IPS-20b (cell line): Measurements from ENCODE around the gene UBE2G1.

ENCODE experiments used
- H3K27ac ChIP-seq: one replicate; pipeline ENCODE4 v1.5.1; 2013; ENCODE audit warnings: low read length
- H3K27me3 ChIP-seq: 2 replicates; pipeline ENCODE4 v1.6.1; 2013; ENCODE audit warnings: mild to moderate bottlenecking, low read length, inconsistent platforms; ENCODE audit not compliant: insufficient read depth
- H3K36me3 ChIP-seq: 2 replicates; pipeline ENCODE4 v1.6.1; 2013; ENCODE audit warnings: low read depth, mild to moderate bottlenecking, inconsistent platforms, low read length, moderate library complexity; ENCODE audit not compliant: insufficient read depth
- H3K4me1 ChIP-seq: 2 replicates; pipeline ENCODE4 v1.6.1; 2013; ENCODE audit warnings: mild to moderate bottlenecking, control low read depth, inconsistent platforms, low read length, moderate library complexity; ENCODE audit not compliant: insufficient read depth
- H3K4me3 ChIP-seq: 2 replicates; pipeline ENCODE4 v1.5.1; 2013; ENCODE audit warnings: mild to moderate bottlenecking, low read length, inconsistent platforms
- H3K9ac ChIP-seq: 2 replicates; pipeline ENCODE4 v1.6.1; 2013; ENCODE audit warnings: low read depth, mild to moderate bottlenecking, inconsistent platforms, low read length, moderate library complexity
- H3K9me3 ChIP-seq: 2 replicates; pipeline ENCODE4 v1.6.1; 2013; ENCODE audit warnings: mild to moderate bottlenecking, low read depth, low read length, inconsistent platforms; ENCODE audit not compliant: insufficient read depth

UBE2G1 gene

DNA sequence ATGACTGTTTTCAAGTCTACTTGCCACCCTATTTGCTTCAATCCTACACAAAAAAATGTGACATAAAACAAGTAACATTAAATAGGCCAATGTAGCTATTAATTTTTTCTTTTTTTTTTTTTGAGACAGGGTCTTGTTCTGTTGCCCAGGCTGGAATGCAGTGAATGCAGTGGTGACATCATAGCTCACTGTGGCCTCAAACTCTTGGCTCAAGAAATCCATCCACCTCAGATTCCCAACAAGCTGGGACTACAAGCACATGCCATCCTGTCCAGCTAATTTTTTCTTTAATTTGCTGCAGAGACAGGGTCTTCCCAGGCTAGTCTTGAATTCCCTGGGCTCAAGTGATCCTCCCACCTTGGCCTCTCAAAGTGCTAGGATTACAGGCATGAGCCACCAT is 132.1 kb downstream of the UBE2G1 start:
- no peaks in the 10 kb centered on the region for H3K27me3 ChIP-seq
- H3K4me1 ChIP-seq: peaks cover 4% of the 10 kb centered on the region; the same call in 1 of the 2 replicates
- H3K27ac ChIP-seq: no peak overlapping the region
- H3K9me3 ChIP-seq: no peaks in the 10 kb centered on the region
- no peak overlapping the region for H3K9ac ChIP-seq
- H3K4me3 ChIP-seq: no peak overlapping the region
- H3K36me3 ChIP-seq: peaks cover 79% of the 10 kb centered on the region

GRCh38 chr17:4233668-4234258 is 132.7 kb downstream of the UBE2G1 start:
- Histone ChIP-seq H3K27me3 (no peaks in the 10 kb centered on the region), H3K9ac (no peak overlapping the region), H3K36me3 (peaks cover 75% of the 10 kb centered on the region), H3K4me1 (peaks cover 4% of the 10 kb centered on the region; the same call in 1 of the 2 replicates), H3K27ac (no peak overlapping the region), H3K4me3 (no peak overlapping the region), H3K9me3 (no peaks in the 10 kb centered on the region)

GRCh38 chr17:4232168-4232813 is 134.2 kb downstream of the UBE2G1 start:
- Histone ChIP-seq H3K9me3 (no peaks in the 10 kb centered on the region), H3K4me3 (no peak overlapping the region), H3K4me1 (peaks cover 4% of the 10 kb centered on the region; the same call in 1 of the 2 replicates), H3K27ac (no peak overlapping the region), H3K27me3 (no peaks in the 10 kb centered on the region), H3K36me3 (peaks cover 79% of the 10 kb centered on the region), H3K9ac (no peak overlapping the region)

GRCh38 chr17:4229627-4230541 is 136.6 kb downstream of the UBE2G1 start:
- Histone ChIP-seq H3K4me1 (peaks cover 4% of the 10 kb centered on the region; the same call in 1 of the 2 replicates), H3K9ac (no peak overlapping the region), H3K36me3 (peaks cover 66% of the 10 kb centered on the region), H3K4me3 (no peak overlapping the region), H3K27ac (no peak overlapping the region), H3K9me3 (no peaks in the 10 kb centered on the region), H3K27me3 (no peaks in the 10 kb centered on the region)

- Histone ChIP-seq H3K4me1 (no peaks in the 10 kb centered on the region), H3K9ac (no peak overlapping the region), H3K27me3 (no peaks in the 10 kb centered on the region), H3K9me3 (no peaks in the 10 kb centered on the region), H3K36me3 (peaks cover 30% of the 10 kb centered on the region; the same call in 1 of the 2 replicates), H3K4me3 (no peak overlapping the region), H3K27ac (no peak overlapping the region)
These were observed 144.4 kb downstream of the UBE2G1 start for GRCh38 chr17:4221899-4222659.

GRCh38 chr17:4221163-4221562 is 145.3 kb downstream of the UBE2G1 start:
- Histone ChIP-seq H3K36me3 (peaks cover 38% of the 10 kb centered on the region), H3K4me1 (no peaks in the 10 kb centered on the region), H3K27ac (no peak overlapping the region), H3K27me3 (no peaks in the 10 kb centered on the region), H3K9ac (no peak overlapping the region), H3K9me3 (no peaks in the 10 kb centered on the region), H3K4me3 (no peak overlapping the region)

GRCh38 chr17:4220655-4221054 is 145.8 kb downstream of the UBE2G1 start:
- Histone ChIP-seq H3K4me1 (no peaks in the 10 kb centered on the region), H3K27ac (no peak overlapping the region), H3K4me3 (no peak overlapping the region), H3K9ac (no peak overlapping the region), H3K27me3 (no peaks in the 10 kb centered on the region), H3K36me3 (peaks cover 43% of the 10 kb centered on the region), H3K9me3 (no peaks in the 10 kb centered on the region)
